ENCODE measurements around the gene TSPAN17.

The TSPAN17 gene

GRCh38 chr5:176661676-176662075 is 14.4 kb downstream of the TSPAN17 start:
- DNase-seq, result no peak

GRCh38 chr5:176662371-176663333 is 15.4 kb downstream of the TSPAN17 start:
- no peak for DNase-seq

- DNase-seq, result no peak
These were observed 16.3 kb downstream of the TSPAN17 start for GRCh38 chr5:176663566-176663965.

GRCh38 chr5:176664479-176664878 is 17.2 kb downstream of the TSPAN17 start:
- DNase-seq, result no peak

- DNase-seq, result no peak
These were observed 17.6 kb downstream of the TSPAN17 start for GRCh38 chr5:176664886-176665285.

- DNase-seq, result no peak
These were observed 18.2 kb downstream of the TSPAN17 start for GRCh38 chr5:176665517-176665916.

- DNase-seq, result no peak
These were observed 20.4 kb downstream of the TSPAN17 start for GRCh38 chr5:176667637-176668036.

- no peak for DNase-seq
These were observed 23.2 kb downstream of the TSPAN17 start for GRCh38 chr5:176670449-176670848.

- no peak for DNase-seq
These were observed 24.1 kb downstream of the TSPAN17 start for GRCh38 chr5:176671399-176671798.

- no peak for DNase-seq
These were observed 24.8 kb downstream of the TSPAN17 start for GRCh38 chr5:176671890-176672747.

- no peak for DNase-seq
These were observed 26.6 kb downstream of the TSPAN17 start for GRCh38 chr5:176673651-176674583.

GRCh38 chr5:176674799-176675198 is 27.5 kb downstream of the TSPAN17 start:
- DNase-seq, result no peak

- peak in 1 of 2 experiments; percentile 63 for DNase-seq
These were observed 28.5 kb downstream of the TSPAN17 start for GRCh38 chr5:176675676-176676360.

GRCh38 chr5:176676361-176676824 is 29.1 kb downstream of the TSPAN17 start:
- DNase-seq, result peak in 1 of 2 experiments; percentile 23

GRCh38 chr5:176677209-176677939 is 30.1 kb downstream of the TSPAN17 start:
- no peak for DNase-seq

GRCh38 chr5:176678584-176678983 is 31.3 kb downstream of the TSPAN17 start:
- DNase-seq, result no peak

- DNase-seq, result no peak
These were observed 32.3 kb downstream of the TSPAN17 start for GRCh38 chr5:176679365-176680225.

GRCh38 chr5:176680226-176680563 is 32.9 kb downstream of the TSPAN17 start:
- no peak for DNase-seq

- DNase-seq, result no peak
These were observed 34.8 kb downstream of the TSPAN17 start for GRCh38 chr5:176682016-176682531.

GRCh38 chr5:176685010-176685409 is 37.7 kb downstream of the TSPAN17 start:
- DNase-seq, result no peak
